Mucosa of stomach (tissue), 1 donor: Measurements from ENCODE around the gene GNG12.

Experiments
- H3K27me3 ChIP-seq: one replicate; pipeline ENCODE4 v1.7.0; 2013; ENCODE audit warnings: mild to moderate bottlenecking, low read length; ENCODE audit not compliant: control insufficient read depth, insufficient read depth
- H3K36me3 ChIP-seq: one replicate; pipeline ENCODE4 v1.7.0; 2013; ENCODE audit warnings: low read length; ENCODE audit not compliant: control insufficient read depth, insufficient read depth
- H3K4me1 ChIP-seq: one replicate; pipeline ENCODE4 v1.7.0; 2013; ENCODE audit warnings: mild to moderate bottlenecking, low read length; ENCODE audit not compliant: control insufficient read depth, insufficient read depth
- H3K4me3 ChIP-seq: one replicate; pipeline ENCODE4 v1.7.0; 2013; ENCODE audit warnings: low read length
- H3K9ac ChIP-seq: one replicate; pipeline ENCODE4 v1.7.0; 2013; ENCODE audit warnings: mild to moderate bottlenecking, low read length, moderate library complexity
- H3K9me3 ChIP-seq: one replicate; pipeline ENCODE4 v1.7.0; 2013; ENCODE audit warnings: mild to moderate bottlenecking, low read length, moderate library complexity; ENCODE audit not compliant: control insufficient read depth
- donor health status: Pancreatic carcinoma.

Gene GNG12

GRCh38 chr1:67838180-67838910, 5.1 kb upstream of the GNG12 start:
- no peak overlapping the region for H3K9ac ChIP-seq
- H3K4me3 ChIP-seq, result no peak overlapping the region
- H3K4me1 ChIP-seq, result peaks cover 16% of the 10 kb centered on the region
- H3K36me3 ChIP-seq, result no peaks in the 10 kb centered on the region
- H3K9me3 ChIP-seq, result no peaks in the 10 kb centered on the region
- H3K27me3 ChIP-seq, result no peaks in the 10 kb centered on the region

DNA sequence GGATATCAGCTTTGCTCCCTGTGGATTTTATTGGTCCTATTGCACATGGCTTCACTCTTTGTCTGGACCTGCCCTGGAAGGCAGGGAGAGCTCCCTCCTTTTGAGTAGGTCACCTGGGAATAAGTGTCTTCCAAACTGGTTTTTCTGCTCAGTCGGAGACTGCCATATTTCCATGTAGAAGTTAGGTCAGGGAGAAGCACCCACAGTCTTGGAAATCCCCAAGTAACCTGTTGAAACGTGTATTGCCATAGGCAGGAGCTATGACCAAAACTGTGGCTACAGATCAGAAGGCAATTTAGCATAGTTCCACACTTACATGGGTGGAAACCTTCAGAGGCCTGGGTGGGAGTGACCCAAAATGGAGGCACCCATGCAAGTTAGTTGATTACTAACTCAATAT, 3.5 kb upstream of the GNG12 start:
- no peak overlapping the region for H3K4me3 ChIP-seq
- no peaks in the 10 kb centered on the region for H3K27me3 ChIP-seq
- peaks cover 16% of the 10 kb centered on the region for H3K4me1 ChIP-seq
- no peak overlapping the region for H3K9ac ChIP-seq
- no peaks in the 10 kb centered on the region for H3K9me3 ChIP-seq
- H3K36me3 ChIP-seq, result no peaks in the 10 kb centered on the region

GRCh38 chr1:67835663-67836452, 2.6 kb upstream of the GNG12 start:
- H3K4me3 ChIP-seq, result no peak overlapping the region
- H3K9me3 ChIP-seq, result no peaks in the 10 kb centered on the region
- no peaks in the 10 kb centered on the region for H3K36me3 ChIP-seq
- peaks cover 16% of the 10 kb centered on the region for H3K4me1 ChIP-seq
- no peak overlapping the region for H3K9ac ChIP-seq
- H3K27me3 ChIP-seq, result no peaks in the 10 kb centered on the region

DNA sequence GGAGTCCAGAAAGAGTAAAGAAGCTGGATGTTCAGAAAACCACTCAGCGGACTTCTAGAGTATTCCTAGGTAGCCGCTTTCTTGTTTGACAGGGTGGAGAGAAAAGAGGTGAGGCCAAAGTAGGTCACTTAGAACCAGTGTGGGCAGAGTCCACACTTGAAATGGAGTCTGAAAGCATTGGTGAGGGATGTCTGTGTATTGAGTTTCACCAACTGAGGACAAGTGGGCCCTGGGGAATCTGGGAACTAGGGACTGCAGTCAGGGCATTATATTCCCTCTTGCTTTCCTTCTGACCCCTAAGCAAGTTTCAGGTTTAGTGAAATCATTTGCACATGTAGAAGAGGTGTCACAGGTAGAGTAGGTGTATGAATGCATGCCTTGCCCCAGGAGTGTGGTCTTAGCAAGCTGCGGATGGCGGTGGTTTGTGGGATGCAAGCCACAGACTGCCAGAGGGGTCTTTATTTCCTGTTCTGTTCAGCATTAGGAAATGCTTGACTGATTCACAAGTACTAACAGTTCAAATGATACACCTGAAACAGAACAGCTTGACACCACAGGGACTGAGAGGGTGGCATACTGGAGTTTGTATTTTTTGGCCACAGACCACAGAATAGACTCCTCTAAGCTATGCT, 1.1 kb upstream of the GNG12 start:
- no peaks in the 10 kb centered on the region for H3K9me3 ChIP-seq
- no peaks in the 10 kb centered on the region for H3K27me3 ChIP-seq
- H3K36me3 ChIP-seq, result no peaks in the 10 kb centered on the region
- no peak overlapping the region for H3K4me3 ChIP-seq
- peaks cover 19% of the 10 kb centered on the region for H3K4me1 ChIP-seq
- no peak overlapping the region for H3K9ac ChIP-seq

DNA sequence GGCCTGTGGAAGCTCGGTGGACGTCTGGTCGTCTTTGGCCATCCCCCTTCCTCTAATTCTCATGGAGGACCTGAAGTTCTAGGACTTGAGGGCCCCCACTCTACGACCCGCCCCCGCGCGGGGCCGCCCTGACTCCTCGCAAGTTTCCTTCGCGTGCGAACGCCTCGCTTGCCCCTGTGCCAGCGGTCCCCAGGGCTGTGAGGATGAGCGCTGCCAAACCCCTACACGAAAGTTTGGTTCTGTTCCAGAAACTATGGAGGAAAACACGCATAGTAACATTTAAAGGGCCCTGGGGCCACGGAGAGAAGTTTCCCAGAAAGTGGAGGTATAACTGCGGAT, 304 bp upstream of the GNG12 start:
- Histone ChIP-seq H3K4me3 (peak overlapping the region; percentile 74), H3K4me1 (peaks cover 16% of the 10 kb centered on the region), H3K27me3 (no peaks in the 10 kb centered on the region), H3K36me3 (no peaks in the 10 kb centered on the region), H3K9me3 (no peaks in the 10 kb centered on the region), H3K9ac (peak overlapping the region; percentile 82)

- Histone ChIP-seq H3K9ac (peak overlapping the region; percentile 82), H3K4me1 (peaks cover 12% of the 10 kb centered on the region), H3K4me3 (peak overlapping the region; percentile 74), H3K27me3 (no peaks in the 10 kb centered on the region), H3K36me3 (no peaks in the 10 kb centered on the region), H3K9me3 (no peaks in the 10 kb centered on the region)
Measured at GRCh38 chr1:67831850-67832513, 1.3 kb downstream of the GNG12 start.

GRCh38 chr1:67830928-67831830, 2.1 kb downstream of the GNG12 start:
- Histone ChIP-seq H3K9me3 (no peaks in the 10 kb centered on the region), H3K36me3 (no peaks in the 10 kb centered on the region), H3K4me3 (peak overlapping the region; percentile 74), H3K9ac (peak overlapping the region; percentile 82), H3K27me3 (no peaks in the 10 kb centered on the region), H3K4me1 (peaks cover 12% of the 10 kb centered on the region)

GRCh38 chr1:67830226-67830625, 3.0 kb downstream of the GNG12 start:
- Histone ChIP-seq H3K27me3 (no peaks in the 10 kb centered on the region), H3K4me3 (no peak overlapping the region), H3K4me1 (peaks cover 17% of the 10 kb centered on the region), H3K36me3 (no peaks in the 10 kb centered on the region), H3K9me3 (no peaks in the 10 kb centered on the region), H3K9ac (no peak overlapping the region)

GRCh38 chr1:67827688-67828087, 5.6 kb downstream of the GNG12 start:
- H3K4me1 ChIP-seq, result peaks cover 19% of the 10 kb centered on the region
- no peaks in the 10 kb centered on the region for H3K27me3 ChIP-seq
- no peaks in the 10 kb centered on the region for H3K9me3 ChIP-seq

DNA sequence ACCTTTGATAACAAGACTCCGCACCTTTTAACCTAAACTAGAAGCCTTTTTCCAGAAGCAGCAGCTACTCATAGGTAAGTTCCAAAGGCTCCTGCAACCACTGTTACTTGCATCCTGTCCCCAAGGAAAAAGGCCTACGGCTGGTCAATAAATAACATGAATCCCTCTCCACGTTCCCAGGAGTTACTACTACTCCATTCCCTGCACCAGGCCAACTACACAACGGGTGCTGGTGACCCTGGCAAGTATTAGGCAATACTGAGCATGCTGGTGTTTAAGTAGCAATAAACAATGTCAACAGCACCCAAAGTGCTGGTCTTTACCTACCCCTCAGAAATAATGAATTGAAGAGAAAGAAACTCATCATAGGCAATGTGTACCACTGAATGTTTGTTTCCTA, 7.7 kb downstream of the GNG12 start:
- H3K27me3 ChIP-seq, result no peaks in the 10 kb centered on the region
- H3K4me3 ChIP-seq, result no peak overlapping the region
- H3K4me1 ChIP-seq, result peaks cover 18% of the 10 kb centered on the region
- H3K9ac ChIP-seq, result no peak overlapping the region
- H3K9me3 ChIP-seq, result no peaks in the 10 kb centered on the region
- H3K36me3 ChIP-seq, result no peaks in the 10 kb centered on the region

More at GRCh38 chr1:67827688-67828087, 5.6 kb downstream of the GNG12 start:
- Histone ChIP-seq H3K9ac (no peak overlapping the region), H3K4me3 (no peak overlapping the region), H3K36me3 (no peaks in the 10 kb centered on the region)

GRCh38 chr1:67824766-67825165, 8.5 kb downstream of the GNG12 start:
- no peaks in the 10 kb centered on the region for H3K9me3 ChIP-seq
- H3K4me1 ChIP-seq, result peaks cover 14% of the 10 kb centered on the region
- H3K9ac ChIP-seq, result no peak overlapping the region
- no peaks in the 10 kb centered on the region for H3K27me3 ChIP-seq
- H3K36me3 ChIP-seq, result no peaks in the 10 kb centered on the region
- H3K4me3 ChIP-seq, result no peak overlapping the region
